Stimulated activated naive B cell treated with anti-CD40 and anti-IgM and Interleukin-4, amounts not matched to agents 10 μg/mL and 1 μg/mL and 100 μg/mL, for 72 hours (primary cell): ENCODE results near the gene PROSER2.

Source experiments
- ATAC-seq, 2 donors: fragments of 150-1000 bp; cut with Tn5 transposase; replicated peaks; 2 replicates each; pipeline ENCODE4 v1.10.0; 2021; ENCODE audit warnings: moderate library complexity in 1 of 2
- DNase-seq: peaks from one replicate; pipeline ENCODE4 v3.0.0; 2021
- H3K27ac Mint-ChIP-seq: one replicate; pipeline ENCODE4 v1.8.0; 2022; ENCODE audit warnings: mild to moderate bottlenecking, mixed read lengths
- H3K27me3 Mint-ChIP-seq, 2 donors: one replicate each; pipeline ENCODE4 v1.8.0; 2022; ENCODE audit warnings: mixed read lengths in 2 of 2
- H3K36me3 Mint-ChIP-seq, 2 donors: one replicate each; pipeline ENCODE4 v1.8.0; 2022; ENCODE audit warnings: mixed read lengths in 2 of 2, mild to moderate bottlenecking in 1 of 2
- H3K4me1 Mint-ChIP-seq, 2 donors: one replicate each; pipeline ENCODE4 v1.8.0; 2022; ENCODE audit warnings: mixed read lengths in 2 of 2, mild to moderate bottlenecking in 1 of 2
- H3K4me3 Mint-ChIP-seq, 2 donors: one replicate each; pipeline ENCODE4 v1.8.0; 2022; ENCODE audit warnings: mild to moderate bottlenecking in 2 of 2, mixed read lengths in 2 of 2, moderate library complexity in 1 of 2
- H3K9me3 Mint-ChIP-seq, 2 donors: one replicate each; pipeline ENCODE4 v1.8.0; 2022; ENCODE audit warnings: mixed read lengths in 2 of 2, mild to moderate bottlenecking in 1 of 2

The PROSER2 gene

GRCh38 chr10:11819027-11819426, 4.1 kb upstream of the PROSER2 start:
- Mint-ChIP-seq H3K27ac (no peak overlapping the region), H3K9me3 (no peaks in the 10 kb centered on the region), H3K36me3 (no peaks in the 10 kb centered on the region), H3K27me3 (peaks cover 2 to 24% of the 10 kb centered on the region in 2 donors), H3K4me3 (no peak overlapping the region), H3K4me1 (peaks cover 0 to 12% of the 10 kb centered on the region in 2 donors)
- ATAC-seq, result no peak
- DNase-seq, result no peak

GRCh38 chr10:11822026-11822756, 965 bp upstream of the PROSER2 start:
- peak overlapping the region in 1 of 2 donors; percentile 14 for H3K4me3 Mint-ChIP-seq
- no peaks in the 10 kb centered on the region for H3K36me3 Mint-ChIP-seq
- no peaks in the 10 kb centered on the region for H3K9me3 Mint-ChIP-seq
- peaks cover 0 to 14% of the 10 kb centered on the region in 2 donors for H3K4me1 Mint-ChIP-seq
- peaks cover 19 to 53% of the 10 kb centered on the region in 2 donors for H3K27me3 Mint-ChIP-seq
- DNase-seq, result no peak
- H3K27ac Mint-ChIP-seq, result no peak overlapping the region
- ATAC-seq, result no peak

- no peak overlapping the region for H3K27ac Mint-ChIP-seq
- DNase-seq, result no peak
- H3K9me3 Mint-ChIP-seq, result no peaks in the 10 kb centered on the region
- peaks cover 23 to 55% of the 10 kb centered on the region in 2 donors for H3K27me3 Mint-ChIP-seq
- no peak for ATAC-seq
- H3K4me3 Mint-ChIP-seq, result peak overlapping the region in 1 of 2 donors; percentile 81
- H3K4me1 Mint-ChIP-seq, result peaks cover 0 to 14% of the 10 kb centered on the region in 2 donors
- H3K36me3 Mint-ChIP-seq, result no peaks in the 10 kb centered on the region
These were observed 391 bp upstream of the PROSER2 start for GRCh38 chr10:11822809-11823121.

GRCh38 chr10:11823989-11824346, 812 bp downstream of the PROSER2 start:
- peaks cover 0 to 14% of the 10 kb centered on the region in 2 donors for H3K4me1 Mint-ChIP-seq
- DNase-seq (no peak), ATAC-seq (no peak)
- no peaks in the 10 kb centered on the region for H3K9me3 Mint-ChIP-seq
- H3K27ac Mint-ChIP-seq, result no peak overlapping the region
- H3K36me3 Mint-ChIP-seq, result no peaks in the 10 kb centered on the region
- peaks cover 23 to 55% of the 10 kb centered on the region in 2 donors for H3K27me3 Mint-ChIP-seq
- peak overlapping the region; percentile 49 to 81 for H3K4me3 Mint-ChIP-seq

GRCh38 chr10:11824376-11824775, 1.2 kb downstream of the PROSER2 start:
- H3K27ac Mint-ChIP-seq, result no peak overlapping the region
- no peaks in the 10 kb centered on the region for H3K36me3 Mint-ChIP-seq
- H3K27me3 Mint-ChIP-seq, result peaks cover 23 to 54% of the 10 kb centered on the region in 2 donors
- ATAC-seq, result no peak
- no peak for DNase-seq
- no peaks in the 10 kb centered on the region for H3K9me3 Mint-ChIP-seq
- peaks cover 0 to 13% of the 10 kb centered on the region in 2 donors for H3K4me1 Mint-ChIP-seq
- H3K4me3 Mint-ChIP-seq, result no peak overlapping the region

GRCh38 chr10:11824825-11825224, 1.7 kb downstream of the PROSER2 start:
- Mint-ChIP-seq H3K36me3 (no peaks in the 10 kb centered on the region), H3K4me3 (no peak overlapping the region), H3K27me3 (peaks cover 23 to 49% of the 10 kb centered on the region in 2 donors), H3K4me1 (peaks cover 0 to 9% of the 10 kb centered on the region in 2 donors), H3K9me3 (no peaks in the 10 kb centered on the region), H3K27ac (peak overlapping the region; percentile 44)
- DNase-seq, result no peak
- ATAC-seq, result no peak

- Mint-ChIP-seq H3K27me3 (peaks cover 23 to 47% of the 10 kb centered on the region in 2 donors), H3K9me3 (no peaks in the 10 kb centered on the region), H3K36me3 (no peaks in the 10 kb centered on the region), H3K4me1 (peaks cover 0 to 6% of the 10 kb centered on the region in 2 donors), H3K27ac (no peak overlapping the region), H3K4me3 (no peak overlapping the region)
- ATAC-seq (no peak), DNase-seq (no peak)
These were observed 2.7 kb downstream of the PROSER2 start for GRCh38 chr10:11825796-11826414.

- Mint-ChIP-seq H3K27ac (no peak overlapping the region), H3K4me3 (no peak overlapping the region), H3K27me3 (peaks cover 23 to 39% of the 10 kb centered on the region in 2 donors), H3K9me3 (no peaks in the 10 kb centered on the region), H3K4me1 (peaks cover 0 to 6% of the 10 kb centered on the region in 2 donors), H3K36me3 (no peaks in the 10 kb centered on the region)
- DNase-seq (no peak), ATAC-seq (no peak)
These were observed 3.9 kb downstream of the PROSER2 start for GRCh38 chr10:11827006-11827405.

- no peak for ATAC-seq
- H3K27me3 Mint-ChIP-seq, result peaks cover 23 to 35% of the 10 kb centered on the region in 2 donors
- H3K36me3 Mint-ChIP-seq, result no peaks in the 10 kb centered on the region
- no peak overlapping the region for H3K4me3 Mint-ChIP-seq
- peaks cover 0 to 6% of the 10 kb centered on the region in 2 donors for H3K4me1 Mint-ChIP-seq
- no peaks in the 10 kb centered on the region for H3K9me3 Mint-ChIP-seq
- no peak for DNase-seq
- H3K27ac Mint-ChIP-seq, result no peak overlapping the region
These were observed 4.3 kb downstream of the PROSER2 start for GRCh38 chr10:11827414-11827813.

- H3K4me1 Mint-ChIP-seq, result peaks cover 0 to 4% of the 10 kb centered on the region in 2 donors
- no peak overlapping the region for H3K27ac Mint-ChIP-seq
These were observed 5.6 kb downstream of the PROSER2 start for GRCh38 chr10:11828682-11829284.

GRCh38 chr10:11830836-11831519, 7.8 kb downstream of the PROSER2 start:
- Mint-ChIP-seq H3K27ac (no peak overlapping the region), H3K9me3 (no peaks in the 10 kb centered on the region), H3K36me3 (no peaks in the 10 kb centered on the region), H3K4me3 (no peak overlapping the region), H3K27me3 (peaks cover 11 to 12% of the 10 kb centered on the region in 2 donors), H3K4me1 (peaks cover 0 to 2% of the 10 kb centered on the region in 2 donors)
- no peak for DNase-seq
- no peak for ATAC-seq

More at GRCh38 chr10:11828682-11829284, 5.6 kb downstream of the PROSER2 start:
- no peak overlapping the region for H3K4me3 Mint-ChIP-seq
- ATAC-seq (no peak), DNase-seq (no peak)
- H3K36me3 Mint-ChIP-seq, result no peaks in the 10 kb centered on the region
- no peaks in the 10 kb centered on the region for H3K9me3 Mint-ChIP-seq
- peaks cover 23 to 33% of the 10 kb centered on the region in 2 donors for H3K27me3 Mint-ChIP-seq

GRCh38 chr10:11831520-11831951, 8.4 kb downstream of the PROSER2 start:
- Mint-ChIP-seq H3K9me3 (no peaks in the 10 kb centered on the region), H3K4me3 (no peak overlapping the region), H3K27me3 (peaks cover 7 to 9% of the 10 kb centered on the region in 2 donors), H3K36me3 (no peaks in the 10 kb centered on the region), H3K4me1 (peaks cover 0 to 2% of the 10 kb centered on the region in 2 donors), H3K27ac (no peak overlapping the region)
- DNase-seq (no peak), ATAC-seq (no peak)

- H3K27me3 Mint-ChIP-seq, result peaks cover 3 to 6% of the 10 kb centered on the region in 2 donors
- H3K4me1 Mint-ChIP-seq, result peaks cover 0 to 2% of the 10 kb centered on the region in 2 donors
- no peaks in the 10 kb centered on the region for H3K36me3 Mint-ChIP-seq
- H3K27ac Mint-ChIP-seq, result no peak overlapping the region
- H3K4me3 Mint-ChIP-seq, result no peak overlapping the region
- no peak for ATAC-seq
- DNase-seq, result no peak
- H3K9me3 Mint-ChIP-seq, result no peaks in the 10 kb centered on the region
These were observed 8.9 kb downstream of the PROSER2 start for GRCh38 chr10:11832042-11832441.

- H3K36me3 Mint-ChIP-seq, result no peaks in the 10 kb centered on the region
These were observed 11.9 kb downstream of the PROSER2 start for GRCh38 chr10:11835061-11835460.

More at GRCh38 chr10:11835061-11835460, 11.9 kb downstream of the PROSER2 start:
- Mint-ChIP-seq H3K4me1 (peaks cover 0 to 4% of the 10 kb centered on the region in 2 donors), H3K27me3 (no peaks in the 10 kb centered on the region), H3K4me3 (no peak overlapping the region), H3K27ac (no peak overlapping the region), H3K9me3 (no peaks in the 10 kb centered on the region)
- no peak for ATAC-seq
- no peak for DNase-seq
